Measurements from ENCODE around the gene MLPH. TPM values are rescaled to one million over a fixed set of nuclear protein-coding genes. Genes with fewer than 3 reads are reported as not detected.

The MLPH gene
- total and polyA plus RNA-seq, 2 of the 13 experiments (the other 11 are each of a cell fraction or from before 2014, with no cell fraction given) = 0.12 TPM; not detected in 1

- TF ChIP-seq ZSCAN20 (CRISPR knock-in tag; IDR thresholded peaks at IDR 0.05; ENCODE audit: borderline replicate concordance) (0 out of 2 replicates have a peak, but pooled peaks have one; percentile 59), ZBTB20 (CRISPR knock-in tag; IDR thresholded peaks at IDR 0.05; ENCODE audit: borderline replicate concordance, low read depth) (peak; percentile 89; the same call in 1 of the 2 replicates), ZNF570 (CRISPR knock-in tag; IDR thresholded peaks at IDR 0.05; ENCODE audit: borderline replicate concordance) (no peak), CEBPG (CRISPR knock-in tag; IDR thresholded peaks at IDR 0.05) (peak; percentile 58), CBX5 (CRISPR knock-in tag; IDR thresholded peaks at IDR 0.05; ENCODE audit: borderline replicate concordance) (peak; percentile 72; the same call in 1 of the 2 replicates), PAWR (CRISPR knock-in tag; IDR thresholded peaks at IDR 0.05; ENCODE audit: borderline replicate concordance) (no peak), ERF (CRISPR knock-in tag; IDR thresholded peaks at IDR 0.05) (peak; percentile 96), AHR (CRISPR knock-in tag; IDR thresholded peaks at IDR 0.05) (no peak), SP2 (CRISPR knock-in tag; IDR thresholded peaks at IDR 0.05) (no peak), NCOA2 (CRISPR knock-in tag; IDR thresholded peaks at IDR 0.05) (peak; percentile 93), BCLAF1 (IDR thresholded peaks at IDR 0.05) (no peak), ZSCAN9 (CRISPR knock-in tag; IDR thresholded peaks at IDR 0.05; ENCODE audit: borderline replicate concordance) (peak; percentile 72; the same call in 1 of the 2 replicates), CCAR2 (optimal IDR thresholded peaks at IDR 0.05; ENCODE audit: low read depth, low read length) (no peak), MXI1 (IDR thresholded peaks at IDR 0.05; ENCODE audit: borderline replicate concordance, low read depth, low read length) (peak; percentile 46; the same call in 1 of the 3 replicates), PTBP1 (IDR thresholded peaks at IDR 0.05; ENCODE audit: low read depth, low read length, poor library complexity, severe bottlenecking) (no peak), ZNF850 (CRISPR knock-in tag; conservative IDR thresholded peaks at IDR 0.05) (no peak), U2AF1 (optimal IDR thresholded peaks at IDR 0.05; ENCODE audit: low read depth, low read length) (no peak), NFIC (IDR thresholded peaks at IDR 0.05; ENCODE audit: low read length) (no peak), SOX13 (IDR thresholded peaks at IDR 0.05) (peak; percentile 76), SOX13 (CRISPR knock-in tag; conservative IDR thresholded peaks at IDR 0.05 in 1 of 2, IDR thresholded peaks at IDR 0.05 in 1 of 2) (peak in 1 of 2 experiments; percentile 88; a peak in 2 of 4 replicates), ZNF460 (CRISPR knock-in tag; IDR thresholded peaks at IDR 0.05; ENCODE audit: borderline replicate concordance) (no peak), RNF219 (CRISPR knock-in tag; IDR thresholded peaks at IDR 0.05) (no peak), KLF16 (CRISPR knock-in tag; IDR thresholded peaks at IDR 0.05) (peak in 1 of 2 experiments; percentile 42; a peak in 1 of 4 replicates), MXD4 (CRISPR knock-in tag; IDR thresholded peaks at IDR 0.05) (peak; percentile 74), TCF12 (IDR thresholded peaks at IDR 0.05) (no peak), TCF12 (CRISPR knock-in tag; IDR thresholded peaks at IDR 0.05) (peak; percentile 99), FIP1L1 (IDR thresholded peaks at IDR 0.05; ENCODE audit: borderline replicate concordance, insufficient read depth, low read depth, low read length) (no peak)
Observed at GRCh38 chr2:237585590-237586221, 98.7 kb downstream of the MLPH start (continued).
